GM15510 (cell line): Measurements from ENCODE around the gene ANTKMT.

Source experiments
- POLR2A ChIP-seq: IDR thresholded peaks from 3 replicates; pipeline ENCODE4 v1.6.1; 2011; ENCODE audit warnings: borderline replicate concordance; ENCODE audit not compliant: insufficient read length; ENCODE audit errors: extremely low read depth

The ANTKMT gene

GRCh38 chr16:678858-679813, 41.8 kb upstream of the ANTKMT start:
- TF ChIP-seq POLR2A = peak; percentile 33

- TF ChIP-seq POLR2A = peak; percentile 95
These were observed 40.9 kb upstream of the ANTKMT start, which contains the start of gene STUB1 for GRCh38 chr16:679814-680624. TSS of gene STUB1 (plus strand) at chr16:680410. CDS start at chr16:680526, 116 bp downstream.

- no peak for TF ChIP-seq POLR2A
These were observed 40.4 kb upstream of the ANTKMT start for GRCh38 chr16:680625-680945.

- TF ChIP-seq POLR2A = no peak
These were observed 39.8 kb upstream of the ANTKMT start for GRCh38 chr16:680967-681745.

- TF ChIP-seq POLR2A = no peak
These were observed 39.1 kb upstream of the ANTKMT start for GRCh38 chr16:681746-682427.

GRCh38 chr16:682493-683395, 38.2 kb upstream of the ANTKMT start:
- TF ChIP-seq POLR2A = no peak

- no peak for TF ChIP-seq POLR2A
These were observed 37.4 kb upstream of the ANTKMT start for GRCh38 chr16:683396-684070.

- peak; percentile 94 for TF ChIP-seq POLR2A
These were observed 36.7 kb upstream of the ANTKMT start, which contains the start of gene JMJD8 for GRCh38 chr16:684071-684794. TSS of gene JMJD8 (minus strand) at chr16:684334. CDS start at chr16:684319, 15 bp downstream.

GRCh38 chr16:684961-685696, 35.8 kb upstream of the ANTKMT start:
- TF ChIP-seq POLR2A = no peak

- no peak for TF ChIP-seq POLR2A
These were observed 35.0 kb upstream of the ANTKMT start for GRCh38 chr16:685967-686366.
